H1 (cell line): Measurements from ENCODE around the gene ENTPD2.

Experiments
- CEBPB ChIP-seq: IDR thresholded peaks from 2 replicates; pipeline ENCODE4 v1.6.1; 2012; ENCODE audit warnings: low read depth, low read length
- EP300 ChIP-seq, 2 experiments: IDR thresholded peaks; 1 replicate in 1 of 2; 2 replicates in 1 of 2; pipeline ENCODE4 v1.6.1; 2011 to 2012; ENCODE audit warnings: low read depth in 2 of 2, low read length in 2 of 2, mild to moderate bottlenecking in 2 of 2, borderline replicate concordance in 1 of 2, inconsistent platforms in 1 of 2, moderate library complexity in 1 of 2
- JUN ChIP-seq: IDR thresholded peaks from 2 replicates; pipeline ENCODE4 v1.6.1; 2011; ENCODE audit warnings: low read depth, mild to moderate bottlenecking, improper control_type of control experiment, low read length
- POLR2A ChIP-seq, 2 experiments: IDR thresholded peaks; 1 replicate in 1 of 2; 2 replicates in 1 of 2; pipeline ENCODE4 v1.6.1; 2011; ENCODE audit warnings: low read depth in 2 of 2, low read length in 2 of 2, mild to moderate bottlenecking in 2 of 2; ENCODE audit errors: control extremely low read depth in 1 of 2
- POLR2AphosphoS5 ChIP-seq: IDR thresholded peaks from 2 replicates; pipeline ENCODE4 v1.6.1; 2011; ENCODE audit warnings: low read depth, low read length
- RFX5 ChIP-seq: IDR thresholded peaks from 2 replicates; pipeline ENCODE4 v1.6.1; 2011; ENCODE audit warnings: low read depth, low read length, improper control_type of control experiment, borderline replicate concordance
- RNF2 ChIP-seq: fragments of 200-900, 300-1000 bp; sonication (generic); IDR thresholded peaks from 2 replicates; pipeline ENCODE4 v1.7.1; 2016; ENCODE audit warnings: borderline replicate concordance, low read depth, mild to moderate bottlenecking, antibody characterized with exemption, low read length; ENCODE audit not compliant: poor library complexity, severe bottlenecking; ENCODE audit errors: missing control alignments
- SIN3A ChIP-seq, 2 experiments: IDR thresholded peaks in 1 of 2; conservative IDR thresholded peaks in 1 of 2; 2 replicates each; pipeline ENCODE4 v1.6.1; 2011 to 2012; ENCODE audit warnings: low read length in 2 of 2, improper control_type of control experiment in 1 of 2, low read depth in 1 of 2, mild to moderate bottlenecking in 1 of 2
- SUZ12 ChIP-seq: fragments of 200-600 bp; sonication (generic); IDR thresholded peaks from 2 replicates; pipeline ENCODE4 v1.6.1; 2012; ENCODE audit warnings: mild to moderate bottlenecking, inconsistent platforms, low read length, moderate library complexity, mixed read lengths
- ZNF274 ChIP-seq: IDR thresholded peaks from 2 replicates; pipeline ENCODE4 v1.7.0; 2012; ENCODE audit warnings: low read length, borderline replicate concordance; ENCODE audit errors: extremely low read depth
- TF ChIP-seq, protein P1 (sequence below), 3 experiments: IDR thresholded peaks; 1 replicate in 2 of 3; 2 replicates in 1 of 3; pipeline versions ENCODE4 v1.5.1 to v1.6.1; 2011; ENCODE audit warnings: low read length in 3 of 3, mild to moderate bottlenecking in 3 of 3, inconsistent platforms in 2 of 3, low read depth in 1 of 3, moderate library complexity in 1 of 3; ENCODE audit not compliant: insufficient read depth in 1 of 3; ENCODE audit errors: control extremely low read depth in 1 of 3
- TF ChIP-seq, protein P2 (sequence below): IDR thresholded peaks from 2 replicates; pipeline ENCODE4 v1.6.1; 2012; ENCODE audit warnings: inconsistent platforms
- TF ChIP-seq, protein P3 (sequence below): IDR thresholded peaks from 2 replicates; pipeline ENCODE4 v1.6.1; 2012; ENCODE audit warnings: inconsistent platforms
- TF ChIP-seq, protein P4 (sequence below): IDR thresholded peaks from 2 replicates; pipeline ENCODE4 v1.6.1; 2011; ENCODE audit warnings: low read depth, mild to moderate bottlenecking, low read length; ENCODE audit not compliant: insufficient read depth

DNA sequence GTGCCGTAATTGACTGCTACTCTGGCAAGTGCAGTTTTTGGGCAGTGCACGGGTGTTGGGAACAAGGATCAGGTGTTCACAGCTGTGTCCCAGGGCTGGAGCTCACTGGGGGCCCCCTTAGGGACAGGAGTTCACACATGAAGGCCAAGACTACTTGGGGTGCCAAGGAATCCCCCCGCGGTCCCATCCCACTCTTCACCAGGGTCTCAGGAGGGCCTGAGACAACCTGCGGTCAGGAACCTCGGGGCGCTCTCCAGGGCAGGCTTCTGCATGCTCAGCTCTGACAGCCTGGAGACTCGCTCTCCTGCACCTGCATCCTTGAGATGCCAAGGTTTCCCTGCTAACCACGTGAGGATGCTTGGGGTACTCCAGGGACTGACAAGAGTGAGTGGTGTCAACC, 30.7 kb upstream of the ENTPD2 start:
- TF ChIP-seq JUN (no peak), ZNF274 (no peak), RNF2 (no peak), EP300 (IDR thresholded peaks at IDR 0.05; ENCODE audit: borderline replicate concordance in 1 of 2, low read depth in 2 of 2, low read length in 2 of 2) (no peak), SUZ12 (no peak), CEBPB (no peak), POLR2A (IDR thresholded peaks at IDR 0.05; ENCODE audit: control extremely low read depth in 1 of 2, low read depth in 2 of 2, low read length in 2 of 2) (no peak), POLR2AphosphoS5 (no peak), SIN3A (conservative IDR thresholded peaks at IDR 0.05 in 1 of 2, IDR thresholded peaks at IDR 0.05 in 1 of 2; ENCODE audit: low read depth in 1 of 2, low read length in 2 of 2) (no peak), RFX5 (no peak)
- TF ChIP-seq, protein P1, sequence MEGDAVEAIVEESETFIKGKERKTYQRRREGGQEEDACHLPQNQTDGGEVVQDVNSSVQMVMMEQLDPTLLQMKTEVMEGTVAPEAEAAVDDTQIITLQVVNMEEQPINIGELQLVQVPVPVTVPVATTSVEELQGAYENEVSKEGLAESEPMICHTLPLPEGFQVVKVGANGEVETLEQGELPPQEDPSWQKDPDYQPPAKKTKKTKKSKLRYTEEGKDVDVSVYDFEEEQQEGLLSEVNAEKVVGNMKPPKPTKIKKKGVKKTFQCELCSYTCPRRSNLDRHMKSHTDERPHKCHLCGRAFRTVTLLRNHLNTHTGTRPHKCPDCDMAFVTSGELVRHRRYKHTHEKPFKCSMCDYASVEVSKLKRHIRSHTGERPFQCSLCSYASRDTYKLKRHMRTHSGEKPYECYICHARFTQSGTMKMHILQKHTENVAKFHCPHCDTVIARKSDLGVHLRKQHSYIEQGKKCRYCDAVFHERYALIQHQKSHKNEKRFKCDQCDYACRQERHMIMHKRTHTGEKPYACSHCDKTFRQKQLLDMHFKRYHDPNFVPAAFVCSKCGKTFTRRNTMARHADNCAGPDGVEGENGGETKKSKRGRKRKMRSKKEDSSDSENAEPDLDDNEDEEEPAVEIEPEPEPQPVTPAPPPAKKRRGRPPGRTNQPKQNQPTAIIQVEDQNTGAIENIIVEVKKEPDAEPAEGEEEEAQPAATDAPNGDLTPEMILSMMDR (IDR thresholded peaks at IDR 0.05; ENCODE audit: control extremely low read depth in 1 of 3, insufficient read depth in 1 of 3, low read depth in 1 of 3, low read length in 3 of 3), result no peak
- TF ChIP-seq, protein P2, sequence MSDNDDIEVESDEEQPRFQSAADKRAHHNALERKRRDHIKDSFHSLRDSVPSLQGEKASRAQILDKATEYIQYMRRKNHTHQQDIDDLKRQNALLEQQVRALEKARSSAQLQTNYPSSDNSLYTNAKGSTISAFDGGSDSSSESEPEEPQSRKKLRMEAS, result no peak
- TF ChIP-seq, protein P3, sequence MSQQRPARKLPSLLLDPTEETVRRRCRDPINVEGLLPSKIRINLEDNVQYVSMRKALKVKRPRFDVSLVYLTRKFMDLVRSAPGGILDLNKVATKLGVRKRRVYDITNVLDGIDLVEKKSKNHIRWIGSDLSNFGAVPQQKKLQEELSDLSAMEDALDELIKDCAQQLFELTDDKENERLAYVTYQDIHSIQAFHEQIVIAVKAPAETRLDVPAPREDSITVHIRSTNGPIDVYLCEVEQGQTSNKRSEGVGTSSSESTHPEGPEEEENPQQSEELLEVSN, result no peak
- TF ChIP-seq, protein P4, sequence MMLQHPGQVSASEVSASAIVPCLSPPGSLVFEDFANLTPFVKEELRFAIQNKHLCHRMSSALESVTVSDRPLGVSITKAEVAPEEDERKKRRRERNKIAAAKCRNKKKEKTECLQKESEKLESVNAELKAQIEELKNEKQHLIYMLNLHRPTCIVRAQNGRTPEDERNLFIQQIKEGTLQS, result no peak
